OCI-LY1 (cell line): Measurements from ENCODE around the gene S100A5.

ENCODE experiments used
- H2AFZ ChIP-seq: fragments of 200-600 bp; sonication (generic), shearing (Covaris generic); 2 replicates; pipeline ENCODE4 v1.6.0; 2014; ENCODE audit warnings: antibody characterized with exemption, mild to moderate bottlenecking, low read length
- H3F3A ChIP-seq: fragments of 200-600 bp; sonication (generic), shearing (Covaris generic); 2 replicates; pipeline ENCODE4 v1.6.0; 2014; ENCODE audit warnings: mild to moderate bottlenecking, antibody characterized with exemption, low read length, moderate library complexity; ENCODE audit not compliant: insufficient read depth
- H3K27ac ChIP-seq: fragments of 200-600 bp; sonication (generic); 2 replicates; pipeline ENCODE4 v1.5.1; 2014; ENCODE audit warnings: low read length, mixed run types, mild to moderate bottlenecking, low read depth; ENCODE audit not compliant: poor library complexity, severe bottlenecking
- H3K27me3 ChIP-seq: fragments of 200-600 bp; sonication (generic); 2 replicates; pipeline ENCODE4 v1.6.0; 2014; ENCODE audit warnings: antibody characterized with exemption, mild to moderate bottlenecking, low read length, moderate library complexity; ENCODE audit not compliant: insufficient read depth
- H3K36me3 ChIP-seq: fragments of 200-600 bp; sonication (generic); 2 replicates; pipeline ENCODE4 v1.6.1; 2014; ENCODE audit warnings: mild to moderate bottlenecking, antibody characterized with exemption, low read length, moderate library complexity, mixed read lengths; ENCODE audit not compliant: insufficient read depth
- H3K4me1 ChIP-seq: fragments of 200-600 bp; sonication (generic); 2 replicates; pipeline ENCODE4 v1.5.1; 2014; ENCODE audit warnings: mild to moderate bottlenecking, low read length, moderate library complexity; ENCODE audit not compliant: insufficient read depth, severe bottlenecking
- H3K4me2 ChIP-seq: fragments of 200-600 bp; sonication (generic), shearing (Covaris generic); 2 replicates; pipeline ENCODE4 v1.6.1; 2014; ENCODE audit warnings: low read length
- H3K4me3 ChIP-seq: fragments of 200-600 bp; sonication (generic); 2 replicates; pipeline ENCODE4 v1.5.1; 2014; ENCODE audit warnings: low read length, low read depth, mild to moderate bottlenecking, mixed read lengths; ENCODE audit not compliant: poor library complexity, severe bottlenecking
- H3K79me2 ChIP-seq: fragments of 200-600 bp; shearing (Covaris generic); 2 replicates; pipeline ENCODE4 v1.6.1; 2016; ENCODE audit warnings: mixed run types, low read length, mixed read lengths; ENCODE audit not compliant: insufficient read depth
- H3K9ac ChIP-seq: fragments of 200-600 bp; sonication (generic), shearing (Covaris generic); 2 replicates; pipeline ENCODE4 v1.6.1; 2014; ENCODE audit warnings: mild to moderate bottlenecking, low read length, mixed read lengths
- H3K9me2 ChIP-seq: fragments of 200-600 bp; sonication (generic), shearing (Covaris generic); 2 replicates; pipeline ENCODE4 v1.6.1; 2014; ENCODE audit warnings: low read depth, mild to moderate bottlenecking, low read length, mixed read lengths
- H3K9me3 ChIP-seq: fragments of 200-600 bp; shearing (Covaris generic); 2 replicates; pipeline ENCODE4 v1.6.1; 2014; ENCODE audit warnings: low read length, mixed read lengths
- H4K20me1 ChIP-seq: fragments of 200-600 bp; sonication (generic), shearing (Covaris generic); 2 replicates; pipeline ENCODE4 v1.6.0; 2016; ENCODE audit warnings: mild to moderate bottlenecking, low read length; ENCODE audit not compliant: insufficient read depth
- EZH2 ChIP-seq: fragments of 200-600 bp; sonication (generic), shearing (Covaris generic); IDR thresholded peaks from 2 replicates; pipeline ENCODE4 v1.8.0; 2017; ENCODE audit warnings: borderline replicate concordance, mixed run types, mild to moderate bottlenecking, antibody characterized with exemption, low read length, moderate library complexity, mixed read lengths
- TF ChIP-seq, protein P1 (sequence below): fragments of 200-600 bp; sonication (generic), shearing (Covaris generic); IDR thresholded peaks from 2 replicates; pipeline ENCODE4 v1.5.1; 2017; ENCODE audit warnings: mild to moderate bottlenecking, antibody characterized with exemption, low read length, moderate library complexity, mixed read lengths

Gene S100A5

DNA sequence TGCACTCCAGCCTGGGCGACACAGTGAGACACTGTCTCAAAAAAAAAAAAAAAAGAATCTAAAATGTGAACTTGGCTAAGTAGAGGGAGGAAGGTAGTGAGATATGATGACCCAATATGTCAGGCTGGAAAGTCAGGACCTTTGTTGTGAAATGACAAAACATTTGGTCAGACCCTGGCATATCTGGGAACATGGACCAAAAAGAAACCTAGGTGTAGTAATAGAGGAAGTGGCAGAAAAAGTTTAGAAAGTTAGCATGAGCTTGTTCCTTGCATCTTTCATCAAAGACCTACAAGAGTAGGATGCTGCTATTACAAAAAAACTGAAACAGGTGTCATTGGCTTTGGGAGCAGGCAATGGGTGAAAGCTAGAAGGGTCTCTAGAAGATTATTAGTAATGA, 15.6 kb upstream of the S100A5 start:
- H3K9me2 ChIP-seq: no peaks in the 10 kb centered on the region
- H3K27ac ChIP-seq: no peak overlapping the region
- no peak for TF ChIP-seq EZH2
- TF ChIP-seq, protein P1, sequence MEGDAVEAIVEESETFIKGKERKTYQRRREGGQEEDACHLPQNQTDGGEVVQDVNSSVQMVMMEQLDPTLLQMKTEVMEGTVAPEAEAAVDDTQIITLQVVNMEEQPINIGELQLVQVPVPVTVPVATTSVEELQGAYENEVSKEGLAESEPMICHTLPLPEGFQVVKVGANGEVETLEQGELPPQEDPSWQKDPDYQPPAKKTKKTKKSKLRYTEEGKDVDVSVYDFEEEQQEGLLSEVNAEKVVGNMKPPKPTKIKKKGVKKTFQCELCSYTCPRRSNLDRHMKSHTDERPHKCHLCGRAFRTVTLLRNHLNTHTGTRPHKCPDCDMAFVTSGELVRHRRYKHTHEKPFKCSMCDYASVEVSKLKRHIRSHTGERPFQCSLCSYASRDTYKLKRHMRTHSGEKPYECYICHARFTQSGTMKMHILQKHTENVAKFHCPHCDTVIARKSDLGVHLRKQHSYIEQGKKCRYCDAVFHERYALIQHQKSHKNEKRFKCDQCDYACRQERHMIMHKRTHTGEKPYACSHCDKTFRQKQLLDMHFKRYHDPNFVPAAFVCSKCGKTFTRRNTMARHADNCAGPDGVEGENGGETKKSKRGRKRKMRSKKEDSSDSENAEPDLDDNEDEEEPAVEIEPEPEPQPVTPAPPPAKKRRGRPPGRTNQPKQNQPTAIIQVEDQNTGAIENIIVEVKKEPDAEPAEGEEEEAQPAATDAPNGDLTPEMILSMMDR: no peak
- H3K4me2 ChIP-seq: no peak overlapping the region
- peaks cover 4% of the 10 kb centered on the region; the same call in 1 of the 2 replicates for H3K9me3 ChIP-seq
- H3K36me3 ChIP-seq: peaks cover 3% of the 10 kb centered on the region; the same call in 1 of the 2 replicates
- H3K4me3 ChIP-seq: no peak overlapping the region
- no peaks in the 10 kb centered on the region for H3K27me3 ChIP-seq
- no peaks in the 10 kb centered on the region for H3K79me2 ChIP-seq
- no peak overlapping the region for H2AFZ ChIP-seq
- no peaks in the 10 kb centered on the region for H3K4me1 ChIP-seq
- H4K20me1 ChIP-seq: no peaks in the 10 kb centered on the region
- no peak overlapping the region for H3K9ac ChIP-seq
- H3F3A ChIP-seq: no peaks in the 10 kb centered on the region

DNA sequence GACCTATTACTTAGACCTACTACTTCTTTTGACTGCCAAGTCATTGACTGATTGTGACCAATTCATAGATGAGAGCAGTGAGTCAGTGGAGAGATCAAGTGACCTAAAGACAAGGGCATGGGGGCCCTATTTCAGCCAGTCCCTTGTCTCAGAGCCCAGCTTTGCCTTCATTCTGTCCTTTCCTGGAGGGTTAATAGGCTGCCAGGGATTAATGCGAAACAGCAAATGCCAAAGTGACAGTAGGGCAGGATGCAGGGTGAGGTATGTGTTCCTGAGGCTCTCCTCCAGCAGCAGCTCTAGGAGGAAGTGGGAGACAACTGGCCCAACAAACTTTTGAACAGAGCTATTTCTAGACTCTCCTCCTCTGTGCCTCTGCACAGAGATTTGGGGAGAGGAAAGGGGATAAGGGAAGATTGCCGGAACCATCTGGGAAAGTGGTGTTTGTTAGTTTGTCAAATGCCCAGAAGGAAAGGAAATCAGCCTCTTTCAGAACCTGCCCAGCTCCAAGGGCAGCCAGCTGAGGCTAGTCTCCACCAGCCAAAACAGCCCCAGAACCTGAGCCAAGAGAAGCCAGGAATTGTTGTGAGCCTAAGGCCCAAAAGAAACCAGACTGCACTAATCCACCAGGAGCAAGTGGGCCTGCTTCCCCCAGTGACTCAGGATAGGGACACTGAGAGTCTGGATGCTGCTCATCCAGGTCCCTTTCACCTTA, 13.3 kb upstream of the S100A5 start:
- H3K9ac ChIP-seq: no peak overlapping the region
- H3K27ac ChIP-seq: no peak overlapping the region
- TF ChIP-seq, protein P1: no peak
- TF ChIP-seq EZH2: no peak
- H3K4me3 ChIP-seq: no peak overlapping the region
- H3K9me2 ChIP-seq: no peaks in the 10 kb centered on the region
- no peaks in the 10 kb centered on the region for H3K79me2 ChIP-seq
- H2AFZ ChIP-seq: no peak overlapping the region
- no peaks in the 10 kb centered on the region for H3F3A ChIP-seq
- no peak overlapping the region for H3K4me2 ChIP-seq
- H3K9me3 ChIP-seq: peaks cover 4% of the 10 kb centered on the region; the same call in 1 of the 2 replicates
- peaks cover 3% of the 10 kb centered on the region; the same call in 1 of the 2 replicates for H3K36me3 ChIP-seq
- peaks cover 8% of the 10 kb centered on the region; the same call in 1 of the 2 replicates for H3K27me3 ChIP-seq
- H4K20me1 ChIP-seq: no peaks in the 10 kb centered on the region
- no peaks in the 10 kb centered on the region for H3K4me1 ChIP-seq

DNA sequence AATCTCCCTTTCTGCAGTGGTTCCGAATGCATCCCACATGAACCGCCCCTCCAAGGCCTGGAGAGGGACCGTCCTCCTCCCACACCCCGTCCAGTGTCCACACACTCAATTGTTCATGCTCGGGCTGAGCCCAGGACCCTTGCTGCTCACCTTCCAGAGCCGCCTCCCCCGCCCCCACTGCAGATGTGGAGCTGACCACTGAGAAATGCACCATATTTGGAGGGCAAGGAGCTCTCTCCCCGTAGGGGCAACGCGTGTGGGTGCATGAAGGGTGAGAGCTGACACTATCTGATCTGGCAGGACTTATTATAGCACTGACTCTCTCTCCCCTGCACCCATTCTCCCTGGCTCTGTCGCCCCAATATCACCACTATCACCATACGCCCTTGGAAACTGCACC, 12.4 kb upstream of the S100A5 start:
- H3K27me3 ChIP-seq: peaks cover 11% of the 10 kb centered on the region; the same call in 1 of the 2 replicates
- no peak overlapping the region for H3K9ac ChIP-seq
- peaks cover 4% of the 10 kb centered on the region; the same call in 1 of the 2 replicates for H3K9me3 ChIP-seq
- H3K9me2 ChIP-seq: no peaks in the 10 kb centered on the region
- no peak for TF ChIP-seq EZH2
- TF ChIP-seq, protein P1: no peak
- no peaks in the 10 kb centered on the region for H3K4me1 ChIP-seq
- no peak overlapping the region for H2AFZ ChIP-seq
- no peak overlapping the region for H3K4me3 ChIP-seq
- H3K4me2 ChIP-seq: no peak overlapping the region
- H3K36me3 ChIP-seq: peaks cover 3% of the 10 kb centered on the region; the same call in 1 of the 2 replicates
- H3F3A ChIP-seq: no peaks in the 10 kb centered on the region
- no peak overlapping the region for H3K27ac ChIP-seq
- no peaks in the 10 kb centered on the region for H4K20me1 ChIP-seq
- no peaks in the 10 kb centered on the region for H3K79me2 ChIP-seq
